ENCODE measurements around the gene NOS1.
"Not testable (repeated sequence)": the region's sequence is repeated elsewhere in the genome, so short reads cannot be mapped to it uniquely, and the experiment has no call there.

Gene NOS1

GRCh38 chr12:117202033-117202432, 159.4 kb downstream of the NOS1 start:
- no peak for DNase-seq

- not testable (repeated sequence) for DNase-seq
Observed at GRCh38 chr12:117199956-117200744, 161.3 kb downstream of the NOS1 start.

- DNase-seq = not testable (repeated sequence)
Observed at GRCh38 chr12:117196334-117196733, 165.1 kb downstream of the NOS1 start.

GRCh38 chr12:117195027-117195426, 166.4 kb downstream of the NOS1 start:
- DNase-seq = not testable (repeated sequence)

GRCh38 chr12:117193903-117194302, 167.5 kb downstream of the NOS1 start:
- no peak for DNase-seq

GRCh38 chr12:117192581-117192980, 168.8 kb downstream of the NOS1 start:
- not testable (repeated sequence) for DNase-seq

- no peak for DNase-seq
Observed at GRCh38 chr12:117192057-117192456, 169.4 kb downstream of the NOS1 start.

GRCh38 chr12:117190210-117190781, 171.1 kb downstream of the NOS1 start, which contains the start of gene FBXO21:
Gene FBXO21 (minus strand): TSS chr12:117190470. CDS start chr12:117190456, 14 bp downstream.
- peak; percentile 83 to 96 (median 89) for DNase-seq

- DNase-seq = peak in 2 of 4 experiments; percentile 9 to 33
Observed at GRCh38 chr12:117189725-117190209, 171.7 kb downstream of the NOS1 start.

GRCh38 chr12:117188961-117189724, 172.3 kb downstream of the NOS1 start:
- no peak for DNase-seq

GRCh38 chr12:117188121-117188665, 173.2 kb downstream of the NOS1 start:
- DNase-seq = no peak

GRCh38 chr12:117187421-117187820, 174.0 kb downstream of the NOS1 start:
- DNase-seq = no peak

- DNase-seq = no peak
Observed at GRCh38 chr12:117182866-117183265, 178.6 kb downstream of the NOS1 start.

- DNase-seq = not testable (repeated sequence)
Observed at GRCh38 chr12:117181468-117181843, 180.0 kb downstream of the NOS1 start.

GRCh38 chr12:117180758-117181467, 180.5 kb downstream of the NOS1 start:
- no peak for DNase-seq

GRCh38 chr12:117178745-117179144, 182.7 kb downstream of the NOS1 start:
- no peak for DNase-seq

GRCh38 chr12:117178301-117178700, 183.1 kb downstream of the NOS1 start:
- no peak for DNase-seq

- no peak for DNase-seq
Observed at GRCh38 chr12:117172168-117172567, 189.3 kb downstream of the NOS1 start.

- no peak for DNase-seq
Observed at GRCh38 chr12:117171499-117172162, 189.8 kb downstream of the NOS1 start.

GRCh38 chr12:117169548-117169947, 191.9 kb downstream of the NOS1 start:
- no peak for DNase-seq

GRCh38 chr12:117168976-117169375, 192.4 kb downstream of the NOS1 start:
- no peak for DNase-seq

- no peak for DNase-seq
Observed at GRCh38 chr12:117167769-117168168, 193.7 kb downstream of the NOS1 start.

All from activated naive CD4-positive, alpha-beta T cell (primary cell).